ENCODE data around the gene PNRC1. TPM values are rescaled to one million over a fixed set of nuclear protein-coding genes. Genes with fewer than 3 reads are reported as not detected.

PNRC1 gene
- total RNA-seq, 1 donor from 2014 or later, result 183 TPM

- Histone ChIP-seq H3K4me3 (no peak overlapping the region), H3K9me3 (no peaks in the 10 kb centered on the region), H3K4me1 (peaks cover 3% of the 10 kb centered on the region), H3K36me3 (no peaks in the 10 kb centered on the region), H3K27me3 (no peaks in the 10 kb centered on the region), H3K27ac (no peak overlapping the region)
- DNase-seq, result no peak
- intact Hi-C loops (cut with DNase I), result no loop called here
- ATAC-seq, result no peak
- no peak for TF ChIP-seq CTCF (IDR thresholded peaks at IDR 0.05)
Measured at GRCh38 chr6:89111933-89112332, 31.4 kb downstream of the PNRC1 start.

GRCh38 chr6:89116702-89117101 lies 36.2 kb downstream of the PNRC1 start:
- H3K27me3 ChIP-seq, result no peaks in the 10 kb centered on the region
- H3K27ac ChIP-seq, result no peak overlapping the region
- ATAC-seq (no peak), DNase-seq (no peak)
- intact Hi-C loops (cut with DNase I), result no loop called here
- no peaks in the 10 kb centered on the region for H3K36me3 ChIP-seq
- no peak for TF ChIP-seq CTCF (IDR thresholded peaks at IDR 0.05)
- peak overlapping the region; percentile 61 for H3K4me3 ChIP-seq
- no peaks in the 10 kb centered on the region for H3K9me3 ChIP-seq
- peaks cover 5% of the 10 kb centered on the region for H3K4me1 ChIP-seq

- Histone ChIP-seq H3K4me3 (peak within 1 kb of the TSS; percentile 61), H3K36me3 (no peaks in the 10 kb centered on the region), H3K27ac (no peak within 1 kb of the TSS), H3K9me3 (no peaks in the 10 kb centered on the region), H3K4me1 (peaks cover 5% of the 10 kb centered on the region), H3K27me3 (no peaks in the 10 kb centered on the region)
- ATAC-seq (peak; percentile 95), DNase-seq (peak; percentile 78)
- TF ChIP-seq CTCF (IDR thresholded peaks at IDR 0.05), result no peak
- intact Hi-C loops (cut with DNase I), result no loop called here
Measured at GRCh38 chr6:89117211-89118108, 36.9 kb downstream of the PNRC1 start, which contains the start of gene SRSF12. Gene SRSF12 (minus strand): TSS chr6:89118071. CDS start chr6:89117887, 184 bp downstream.

- Histone ChIP-seq H3K9me3 (no peaks in the 10 kb centered on the region), H3K36me3 (no peaks in the 10 kb centered on the region), H3K4me1 (peaks cover 5% of the 10 kb centered on the region), H3K27me3 (no peaks in the 10 kb centered on the region), H3K4me3 (no peak overlapping the region), H3K27ac (no peak overlapping the region)
- intact Hi-C loops (cut with DNase I), result no loop called here
- TF ChIP-seq CTCF (IDR thresholded peaks at IDR 0.05), result no peak
- ATAC-seq (no peak), DNase-seq (no peak)
Measured at GRCh38 chr6:89118931-89119330, 38.4 kb downstream of the PNRC1 start.

- Histone ChIP-seq H3K36me3 (no peaks in the 10 kb centered on the region), H3K4me3 (no peak overlapping the region), H3K27ac (no peak overlapping the region), H3K9me3 (no peaks in the 10 kb centered on the region), H3K4me1 (peaks cover 5% of the 10 kb centered on the region), H3K27me3 (no peaks in the 10 kb centered on the region)
- no peak for TF ChIP-seq CTCF (IDR thresholded peaks at IDR 0.05)
- intact Hi-C loops (cut with DNase I), result no loop called here
- DNase-seq (no peak), ATAC-seq (no peak)
Measured at GRCh38 chr6:89120371-89120770, 39.8 kb downstream of the PNRC1 start.
